Activated CD8-positive, alpha-beta memory T cell treated with anti-CD3 and anti-CD28 coated beads for 36 hours (primary cell): ENCODE data around the gene CRTAC1. TPM values are rescaled to one million over a fixed set of nuclear protein-coding genes. Genes with fewer than 3 reads are reported as not detected.

Experiments
- CTCF ChIA-PET: fragments of 350-600 bp; sonication (Branson Sonifier 250); formaldehyde crosslinking; loops from one replicate; lab custom pipeline; 2021; ENCODE audit warnings: antibody characterized with exemption; lab: Charles Lee
- POLR2A ChIA-PET: fragments of 350-600 bp; sonication (Branson Sonifier 250); formaldehyde crosslinking; loops from one replicate; lab custom pipeline; 2021; ENCODE audit warnings: antibody characterized with exemption; lab: Charles Lee
- total RNA-seq, 2 experiments: library from RNA; stranded (reverse); gene quantifications; one replicate each; pipeline ENCODE4 v1.2.3, GENCODE V29; 2021

Gene CRTAC1, protein sequence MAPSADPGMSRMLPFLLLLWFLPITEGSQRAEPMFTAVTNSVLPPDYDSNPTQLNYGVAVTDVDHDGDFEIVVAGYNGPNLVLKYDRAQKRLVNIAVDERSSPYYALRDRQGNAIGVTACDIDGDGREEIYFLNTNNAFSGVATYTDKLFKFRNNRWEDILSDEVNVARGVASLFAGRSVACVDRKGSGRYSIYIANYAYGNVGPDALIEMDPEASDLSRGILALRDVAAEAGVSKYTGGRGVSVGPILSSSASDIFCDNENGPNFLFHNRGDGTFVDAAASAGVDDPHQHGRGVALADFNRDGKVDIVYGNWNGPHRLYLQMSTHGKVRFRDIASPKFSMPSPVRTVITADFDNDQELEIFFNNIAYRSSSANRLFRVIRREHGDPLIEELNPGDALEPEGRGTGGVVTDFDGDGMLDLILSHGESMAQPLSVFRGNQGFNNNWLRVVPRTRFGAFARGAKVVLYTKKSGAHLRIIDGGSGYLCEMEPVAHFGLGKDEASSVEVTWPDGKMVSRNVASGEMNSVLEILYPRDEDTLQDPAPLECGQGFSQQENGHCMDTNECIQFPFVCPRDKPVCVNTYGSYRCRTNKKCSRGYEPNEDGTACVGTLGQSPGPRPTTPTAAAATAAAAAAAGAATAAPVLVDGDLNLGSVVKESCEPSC
- total RNA-seq: not detected

DNA sequence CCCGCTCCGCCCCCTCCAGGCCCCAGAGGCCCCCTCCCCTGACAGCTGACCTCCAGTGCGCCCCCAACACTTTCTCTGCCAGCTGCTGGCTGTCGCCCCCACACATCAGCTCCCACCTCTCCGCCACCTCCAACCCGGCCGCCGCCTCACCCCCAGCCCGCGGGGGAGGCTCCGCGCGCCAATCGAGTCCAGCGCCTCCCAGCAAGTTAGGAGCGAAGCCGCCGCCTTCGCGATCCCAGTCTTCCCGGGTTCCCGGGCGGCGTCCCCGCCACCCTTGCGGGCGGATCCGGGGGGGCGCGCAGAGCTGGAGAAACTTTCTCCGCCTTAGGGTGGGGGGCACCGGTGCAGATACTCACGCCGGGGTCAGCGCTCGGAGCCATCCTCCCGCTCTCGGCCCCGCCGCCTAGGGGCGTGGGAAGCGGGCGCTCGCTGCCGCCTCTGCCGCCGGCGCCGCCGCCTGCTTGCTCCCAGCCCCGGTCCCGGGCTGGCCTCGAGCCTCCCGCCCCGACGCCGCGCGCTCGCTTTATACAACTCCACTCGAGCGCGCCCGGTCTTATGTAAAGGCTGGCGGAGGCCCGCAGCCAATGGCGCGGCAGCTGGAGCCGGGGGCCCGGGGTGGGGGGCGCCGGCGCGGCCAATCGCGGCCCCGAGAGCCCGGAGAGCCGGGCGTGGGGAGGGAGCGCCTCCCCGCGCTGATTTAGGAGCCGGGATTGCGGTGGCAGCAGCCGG is at the start of gene CRTAC1:
Gene CRTAC1, minus strand, starts transcription at position 529 of the 729 bp plus-strand sequence. Its CDS starts 149 bp downstream, at position 380.
- ChIA-PET POLR2A (no interaction called here), CTCF (interaction anchor here (1.5 to 1.6 kb wide), 2 partner anchors 11 to 115 kb away, joined by 4 to 6 read pairs; no protein-coding TSS in a partner anchor)

DNA sequence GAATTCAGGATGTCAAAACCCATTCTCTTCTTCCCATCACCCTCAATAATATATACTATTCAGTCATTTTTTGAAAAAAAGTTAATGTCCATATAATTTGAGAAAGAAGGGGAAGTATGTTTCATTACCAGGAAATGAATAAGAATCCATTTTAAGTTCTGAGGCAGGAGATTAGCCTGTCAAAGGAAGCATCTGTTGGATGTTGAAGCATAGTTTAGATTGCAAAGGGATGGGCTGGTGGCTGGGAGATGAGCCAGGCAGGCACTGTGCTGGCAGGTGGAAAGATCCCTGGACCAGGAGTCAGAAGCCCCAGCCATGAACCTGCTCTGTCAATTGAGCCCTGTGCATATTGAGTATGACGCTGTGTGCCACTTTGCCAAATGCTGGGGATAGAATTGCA is 48.4 kb upstream of the CRTAC1 start:
- POLR2A ChIA-PET: no interaction called here
- CTCF ChIA-PET: no interaction called here

DNA sequence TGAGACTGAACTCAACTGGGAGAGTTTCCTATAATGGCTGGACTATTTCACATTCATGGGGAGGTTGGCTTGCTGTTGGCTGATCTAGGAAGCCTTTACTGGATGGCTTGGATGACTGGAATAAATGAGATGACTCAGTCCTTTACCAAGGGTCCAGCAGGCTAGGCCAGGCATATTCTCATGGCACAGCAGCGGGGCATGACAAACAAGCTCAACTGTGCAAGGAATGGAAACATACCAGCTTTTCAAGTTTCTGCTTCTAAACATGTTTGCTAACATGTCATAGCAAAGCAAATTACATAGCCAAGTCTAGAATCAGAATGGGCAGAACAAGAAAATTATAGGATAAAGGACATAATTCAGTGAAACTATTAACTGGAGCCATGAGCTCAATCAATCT is 46.8 kb upstream of the CRTAC1 start:
- POLR2A ChIA-PET: no interaction called here
- CTCF ChIA-PET: no interaction called here

DNA sequence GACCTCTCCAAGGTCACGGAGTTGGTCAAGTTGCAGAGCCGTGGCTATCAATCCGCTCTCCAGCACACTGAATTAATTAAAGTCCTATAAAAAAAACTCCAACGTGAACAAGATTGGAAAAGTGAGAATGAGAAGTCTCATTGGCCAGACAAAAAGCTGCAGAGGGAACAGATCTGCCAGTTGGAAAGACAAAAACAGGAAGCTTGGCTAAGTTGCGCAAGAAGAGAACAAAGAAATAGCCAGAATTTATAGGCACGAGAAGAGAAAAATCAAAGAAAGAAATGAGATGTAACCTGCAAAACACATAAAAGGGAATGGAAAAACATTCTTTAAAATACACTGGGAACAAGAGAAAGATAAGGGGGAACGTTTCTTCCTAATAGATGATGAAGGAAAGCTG is 45.7 kb upstream of the CRTAC1 start:
- ChIA-PET POLR2A (no interaction called here), CTCF (no interaction called here)

- POLR2A ChIA-PET: no interaction called here
- CTCF ChIA-PET: interaction anchor here (0.6 kb wide), 1 partner anchor 1909 kb away, joined by 3 read pairs; no protein-coding TSS in a partner anchor
Measured at GRCh38 chr10:98074315-98074911, 44.0 kb upstream of the CRTAC1 start.

GRCh38 chr10:98067165-98067564 is 36.7 kb upstream of the CRTAC1 start:
- CTCF ChIA-PET: no interaction called here
- POLR2A ChIA-PET: no interaction called here

- ChIA-PET CTCF (no interaction called here), POLR2A (no interaction called here)
Measured at GRCh38 chr10:98063740-98064027, 33.3 kb upstream of the CRTAC1 start.

GRCh38 chr10:98062424-98062823 is 32.0 kb upstream of the CRTAC1 start:
- POLR2A ChIA-PET: no interaction called here

DNA sequence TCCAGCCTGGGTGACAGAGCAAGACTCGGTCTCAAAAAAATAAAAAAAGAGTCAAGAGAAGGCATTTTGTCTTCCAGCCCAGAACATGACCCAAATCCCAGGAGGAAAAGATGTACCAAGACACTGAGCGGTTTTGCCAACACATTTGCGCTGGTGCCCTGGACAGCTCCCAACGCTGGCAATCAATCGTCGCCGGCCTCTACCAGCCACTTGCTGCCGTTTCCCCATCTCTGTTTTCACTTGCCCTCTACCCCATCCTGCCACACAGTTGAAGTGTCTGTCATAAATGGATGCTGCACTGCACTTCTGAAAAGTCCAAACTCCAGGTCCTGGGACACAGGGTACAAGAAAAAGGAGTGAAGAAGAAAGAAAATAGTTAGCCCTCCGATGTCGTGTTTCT is 29.7 kb upstream of the CRTAC1 start:
- ChIA-PET CTCF (interaction anchor here (1.4 kb wide), 1 partner anchor 9 kb away, joined by 3 read pairs; no protein-coding TSS in a partner anchor), POLR2A (no interaction called here)

More at GRCh38 chr10:98062424-98062823, 32.0 kb upstream of the CRTAC1 start:
- CTCF ChIA-PET: no interaction called here

DNA sequence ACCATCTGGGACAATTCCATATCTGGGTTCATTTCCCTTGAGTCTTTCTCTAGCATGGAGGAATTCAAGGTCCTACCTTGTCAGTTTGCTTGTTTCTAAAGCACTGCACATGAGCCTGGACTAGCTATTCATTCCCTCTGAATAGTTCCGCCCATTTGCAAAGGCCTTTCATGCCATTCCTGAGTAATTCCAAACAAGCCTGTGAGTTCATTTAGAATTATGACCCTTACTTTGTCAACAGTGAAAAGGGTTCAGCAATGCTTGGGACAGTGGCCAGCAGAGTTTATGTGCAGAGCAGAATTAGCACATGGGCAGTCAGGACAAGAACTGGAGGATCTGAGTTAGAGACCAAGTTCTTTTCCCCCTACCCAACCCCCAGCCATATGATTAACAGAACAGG is 27.9 kb upstream of the CRTAC1 start:
- ChIA-PET POLR2A (no interaction called here), CTCF (no interaction called here)

GRCh38 chr10:98055841-98056516 is 25.6 kb upstream of the CRTAC1 start:
- POLR2A ChIA-PET: no interaction called here

DNA sequence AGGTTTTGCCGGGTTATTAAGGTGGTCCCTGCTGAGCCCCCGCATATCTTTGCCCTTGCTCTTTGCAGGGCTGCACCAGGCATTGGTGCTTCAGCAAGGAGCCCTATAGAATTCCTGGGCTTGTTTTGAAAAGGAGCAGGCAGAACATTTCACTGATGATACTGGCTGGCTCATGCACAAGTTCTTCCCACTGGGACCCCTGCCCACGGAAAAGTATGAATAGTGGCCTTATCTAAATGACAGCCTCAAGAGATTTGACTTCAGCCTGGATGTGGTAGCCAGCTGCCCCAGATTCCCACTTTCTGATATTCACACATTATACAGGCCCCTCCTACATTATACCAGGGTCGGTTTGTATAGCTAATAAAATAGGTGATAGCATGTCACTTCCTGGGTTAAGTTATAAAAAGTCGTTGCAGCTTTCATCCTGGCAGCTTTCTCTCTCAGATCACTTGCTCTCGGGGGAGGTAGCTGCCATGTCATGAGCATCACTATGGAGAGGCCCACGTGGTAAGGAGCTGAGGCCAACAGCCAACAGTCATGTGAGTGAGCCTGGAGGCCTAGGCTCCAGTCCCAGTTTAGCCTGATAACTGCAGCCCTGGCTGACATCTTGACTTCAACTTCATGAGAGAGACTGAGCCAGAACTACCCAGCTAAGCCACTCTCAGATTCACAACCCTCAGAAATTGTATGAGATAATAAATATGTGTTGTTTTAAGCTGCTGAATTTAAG is 16.8 kb upstream of the CRTAC1 start:
- ChIA-PET POLR2A (no interaction called here), CTCF (interaction anchor here (1.1 kb wide), 1 partner anchor 13 kb away, joined by 4 read pairs; no protein-coding TSS in a partner anchor)

More at GRCh38 chr10:98055841-98056516, 25.6 kb upstream of the CRTAC1 start:
- CTCF ChIA-PET: no interaction called here

GRCh38 chr10:98045785-98046389 is 15.5 kb upstream of the CRTAC1 start:
- ChIA-PET POLR2A (no interaction called here), CTCF (interaction anchor here (1.0 to 2.2 kb wide), 4 partner anchors 17 to 131 kb away, joined by 3 to 14 read pairs (median 4); no protein-coding TSS in a partner anchor)

DNA sequence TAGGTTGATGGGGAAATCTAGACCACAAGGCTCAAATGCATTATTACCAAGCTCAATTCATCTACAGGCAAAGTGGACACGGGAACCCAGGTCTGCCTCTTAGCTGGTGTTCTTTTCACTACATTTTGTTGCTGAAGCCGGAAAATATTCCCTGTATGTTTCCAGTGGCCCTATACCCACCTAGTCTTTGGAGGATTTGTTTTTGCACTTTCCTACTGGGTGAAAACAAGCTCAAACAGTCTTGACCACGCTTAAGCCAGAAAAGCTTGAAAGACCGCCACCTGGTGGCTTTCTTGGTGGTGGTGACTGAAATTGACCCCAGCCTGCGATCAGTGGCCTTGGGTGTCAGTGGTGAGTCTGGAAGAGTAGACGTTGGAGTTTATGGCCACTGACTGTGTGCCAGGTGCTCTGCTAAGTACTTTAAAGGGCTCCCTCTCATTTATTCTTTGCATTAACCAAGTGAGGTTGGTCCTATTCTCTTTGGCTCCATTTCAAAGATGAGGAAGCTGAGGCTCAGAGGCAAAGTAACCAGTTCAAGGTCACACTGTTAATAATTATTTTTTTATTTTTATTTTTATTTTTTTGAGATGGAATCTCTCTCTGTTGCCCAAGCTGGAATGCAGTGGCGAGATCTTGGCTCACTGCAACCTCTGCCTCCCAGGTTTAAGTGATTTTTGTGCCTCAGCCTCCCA is 11.1 kb upstream of the CRTAC1 start:
- CTCF ChIA-PET: interaction anchor here (0.6 to 4.2 kb wide), 9 partner anchors 9 to 249 kb away, joined by 3 to 51 read pairs (median 5); partner anchors contain the start of gene CRTAC1
- POLR2A ChIA-PET: no interaction called here

- POLR2A ChIA-PET: no interaction called here
- CTCF ChIA-PET: interaction anchor here (0.9 to 4.2 kb wide), 6 partner anchors 10 to 125 kb away, joined by 3 to 51 read pairs (median 6); partner anchors contain the start of gene CRTAC1
Measured at GRCh38 chr10:98039690-98040381, 9.4 kb upstream of the CRTAC1 start.

GRCh38 chr10:98038288-98038687 is 7.9 kb upstream of the CRTAC1 start:
- ChIA-PET CTCF (no interaction called here), POLR2A (no interaction called here)

DNA sequence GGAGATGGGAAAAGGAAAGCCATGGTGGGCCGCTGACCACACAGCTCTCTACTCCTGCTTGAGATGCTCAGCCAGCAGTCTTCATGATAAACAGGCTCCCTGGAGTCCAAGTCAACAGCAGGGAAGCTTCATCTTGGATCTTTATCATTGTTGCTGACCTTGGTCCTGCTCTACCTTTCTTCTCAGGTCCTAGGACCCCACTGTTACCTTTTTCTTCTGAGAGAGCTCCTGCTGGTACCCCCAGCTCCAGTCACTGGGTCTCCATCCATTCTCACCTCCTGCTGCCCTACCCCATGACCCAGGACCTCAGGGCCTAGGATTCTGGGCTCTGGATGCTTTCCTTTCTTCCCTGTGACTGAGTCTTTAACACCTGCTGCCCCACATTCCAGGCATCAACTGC is 5.2 kb upstream of the CRTAC1 start:
- POLR2A ChIA-PET: no interaction called here
- CTCF ChIA-PET: interaction anchor here (0.7 kb wide), 1 partner anchor 349 kb away, joined by 3 read pairs; the partner anchor contains the start of gene AVPI1
